Stimulated activated CD4-positive, alpha-beta T cell treated with anti-CD3 and anti-CD28 coated beads, Interleukin-2, amount 100 ng/mL, for 4 hours (primary cell): ENCODE results near the gene GABRP.
"Not testable (repeated sequence)": the region's sequence is repeated elsewhere in the genome, so short reads cannot be mapped to it uniquely, and the experiment has no call there.

Experiments
- DNase-seq: peaks from one replicate; pipeline ENCODE4 v3.0.0-alpha.2; 2020; ENCODE audit warnings: low read depth

Gene GABRP

GRCh38 chr5:170792878-170793277 lies 9.4 kb downstream of the GABRP start:
- no peak for DNase-seq

DNA sequence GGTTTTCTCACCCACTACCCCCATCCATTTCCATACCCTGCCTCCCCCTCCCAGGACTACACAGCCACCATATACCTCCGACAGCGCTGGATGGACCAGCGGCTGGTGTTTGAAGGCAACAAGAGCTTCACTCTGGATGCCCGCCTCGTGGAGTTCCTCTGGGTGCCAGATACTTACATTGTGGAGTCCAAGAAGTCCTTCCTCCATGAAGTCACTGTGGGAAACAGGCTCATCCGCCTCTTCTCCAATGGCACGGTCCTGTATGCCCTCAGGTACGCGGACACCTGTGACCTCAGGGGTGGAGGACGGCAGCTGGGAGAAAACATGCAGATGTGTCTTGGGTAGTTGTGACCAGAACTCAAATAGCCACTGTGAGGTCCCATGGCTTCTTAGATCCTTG lies 11.6 kb downstream of the GABRP start:
- DNase-seq: no peak

DNA sequence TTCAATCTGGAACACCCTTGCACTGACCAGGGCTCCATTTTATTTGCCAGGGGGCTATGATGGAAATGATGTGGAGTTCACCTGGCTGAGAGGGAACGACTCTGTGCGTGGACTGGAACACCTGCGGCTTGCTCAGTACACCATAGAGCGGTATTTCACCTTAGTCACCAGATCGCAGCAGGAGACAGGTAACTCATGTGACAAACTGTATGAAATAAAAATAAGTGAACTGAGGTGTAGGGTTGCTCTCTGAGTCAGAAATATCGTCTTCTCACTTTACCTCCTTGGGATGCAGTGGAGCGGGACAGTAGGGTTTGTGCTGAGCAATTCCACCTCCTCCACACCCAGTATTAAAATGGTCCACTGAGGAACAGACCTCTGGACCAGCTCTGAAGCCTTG lies 22.1 kb downstream of the GABRP start:
- no peak for DNase-seq

DNA sequence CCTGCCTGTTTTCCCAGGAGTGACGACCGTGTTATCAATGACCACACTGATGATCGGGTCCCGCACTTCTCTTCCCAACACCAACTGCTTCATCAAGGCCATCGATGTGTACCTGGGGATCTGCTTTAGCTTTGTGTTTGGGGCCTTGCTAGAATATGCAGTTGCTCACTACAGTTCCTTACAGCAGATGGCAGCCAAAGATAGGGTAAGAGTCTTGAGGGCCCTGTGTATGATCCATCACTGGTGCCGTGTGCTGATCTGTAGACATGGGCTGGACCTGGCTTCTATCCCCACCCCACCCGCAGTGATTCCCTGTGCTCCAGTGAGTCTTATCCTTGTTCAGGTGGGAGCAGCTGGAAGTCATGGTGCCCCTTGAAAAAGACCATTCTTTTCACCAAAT lies 26.0 kb downstream of the GABRP start:
- no peak for DNase-seq

DNA sequence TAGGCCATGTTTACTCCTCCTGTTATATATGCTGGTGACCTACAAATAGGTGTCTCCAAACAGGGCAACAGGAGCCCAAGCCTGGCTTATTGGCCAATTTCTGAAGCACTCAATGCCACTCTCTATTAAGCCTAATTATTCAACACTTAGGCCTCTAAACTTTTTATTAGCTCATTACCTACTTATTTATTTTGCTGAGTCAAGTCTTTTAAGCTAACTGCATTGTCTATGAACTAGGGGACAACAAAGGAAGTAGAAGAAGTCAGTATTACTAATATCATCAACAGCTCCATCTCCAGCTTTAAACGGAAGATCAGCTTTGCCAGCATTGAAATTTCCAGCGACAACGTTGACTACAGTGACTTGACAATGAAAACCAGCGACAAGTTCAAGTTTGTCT lies 28.2 kb downstream of the GABRP start:
- no peak for DNase-seq

DNA sequence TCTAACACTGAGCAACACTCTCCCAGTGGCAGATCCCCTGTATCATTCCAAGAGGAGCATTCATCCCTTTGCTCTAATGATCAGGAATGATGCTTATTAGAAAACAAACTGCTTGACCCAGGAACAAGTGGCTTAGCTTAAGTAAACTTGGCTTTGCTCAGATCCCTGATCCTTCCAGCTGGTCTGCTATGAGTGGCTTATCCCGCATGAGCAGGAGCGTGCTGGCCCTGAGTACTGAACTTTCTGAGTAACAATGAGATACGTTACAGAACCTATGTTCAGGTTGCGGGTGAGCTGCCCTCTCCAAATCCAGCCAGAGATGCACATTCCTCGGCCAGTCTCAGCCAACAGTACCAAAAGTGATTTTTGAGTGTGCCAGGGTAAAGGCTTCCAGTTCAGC lies 29.7 kb downstream of the GABRP start:
- DNase-seq: no peak

GRCh38 chr5:170817195-170817594 lies 33.7 kb downstream of the GABRP start:
- no peak for DNase-seq

GRCh38 chr5:170818232-170818631 lies 34.7 kb downstream of the GABRP start:
- DNase-seq: no peak

GRCh38 chr5:170819824-170820223 lies 36.3 kb downstream of the GABRP start:
- DNase-seq: no peak

DNA sequence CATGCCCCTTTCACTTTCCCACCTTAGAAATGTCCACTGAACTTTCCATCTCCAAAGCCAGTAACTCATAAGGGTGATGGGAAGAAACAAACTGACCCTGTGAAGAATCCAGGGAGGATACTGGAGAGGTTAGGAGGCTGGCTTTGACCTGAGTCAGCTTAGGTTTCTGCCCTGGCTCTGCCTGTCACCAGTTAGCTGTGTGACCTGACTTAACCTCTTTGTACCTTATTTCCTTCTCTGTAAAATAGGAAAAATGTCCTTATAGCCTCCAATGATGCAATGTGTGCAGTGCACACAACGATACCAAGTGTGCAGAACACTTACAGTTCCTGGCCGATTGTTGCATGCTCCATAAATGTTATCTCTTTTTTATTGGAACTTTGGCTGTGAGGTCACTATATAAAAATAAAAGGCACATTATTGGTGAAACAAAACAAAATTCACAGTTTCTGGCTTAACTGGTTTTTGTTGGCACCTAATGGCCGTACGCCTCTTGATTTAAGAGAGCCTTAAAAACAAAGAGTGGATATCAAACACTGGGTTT lies 37.8 kb downstream of the GABRP start:
- DNase-seq: no peak

- DNase-seq: no peak
These were observed 42.6 kb downstream of the GABRP start for GRCh38 chr5:170826117-170826516.

DNA sequence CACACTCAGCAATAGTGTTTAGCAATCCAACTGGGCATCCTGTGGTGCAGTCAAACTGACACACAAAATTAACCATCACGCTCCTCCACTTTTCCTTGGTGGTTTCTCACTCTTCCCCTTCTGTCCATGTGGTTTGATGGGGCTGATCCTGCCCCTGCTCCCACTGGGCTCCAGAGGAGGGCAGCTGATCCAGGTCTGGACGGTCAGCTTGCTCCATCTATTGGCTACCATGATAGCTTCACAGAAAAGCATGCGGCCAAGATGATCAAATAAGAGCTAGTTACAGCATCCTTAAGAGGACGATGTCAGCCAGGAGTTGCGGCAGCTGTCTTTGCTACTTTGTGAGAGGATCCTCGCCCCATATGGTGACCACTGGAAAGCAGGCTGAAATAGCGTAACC lies 48.7 kb downstream of the GABRP start:
- no peak for DNase-seq

GRCh38 chr5:170833981-170834380 lies 50.5 kb downstream of the GABRP start:
- not testable (repeated sequence) for DNase-seq

DNA sequence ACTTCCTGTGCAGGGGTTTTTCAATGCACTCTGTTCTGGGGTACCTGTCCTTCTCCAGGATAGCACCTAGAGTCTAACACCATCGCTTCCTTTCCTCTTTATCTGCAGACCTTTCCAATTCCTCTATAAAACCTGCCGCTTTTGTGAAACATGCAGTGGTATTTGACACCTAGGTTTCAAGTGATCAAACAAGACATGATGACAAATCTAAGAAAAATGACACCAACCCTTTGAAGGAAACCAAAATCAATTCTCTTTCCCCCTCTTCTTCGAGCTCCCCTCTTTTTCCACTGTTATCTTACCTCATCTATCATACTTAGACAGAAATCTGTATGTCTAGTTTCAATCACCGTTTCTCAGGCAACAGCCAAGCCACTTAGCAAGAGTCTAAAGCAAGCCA lies 52.7 kb downstream of the GABRP start:
- no peak for DNase-seq

GRCh38 chr5:170843870-170844269 lies 60.3 kb downstream of the GABRP start:
- no peak for DNase-seq

- no peak for DNase-seq
These were observed 61.1 kb downstream of the GABRP start for GRCh38 chr5:170844651-170845050.

GRCh38 chr5:170846416-170846815 lies 62.9 kb downstream of the GABRP start:
- no peak for DNase-seq

- DNase-seq: no peak
These were observed 63.3 kb downstream of the GABRP start for GRCh38 chr5:170846846-170847245.

GRCh38 chr5:170848033-170848432 lies 64.5 kb downstream of the GABRP start:
- DNase-seq: no peak

DNA sequence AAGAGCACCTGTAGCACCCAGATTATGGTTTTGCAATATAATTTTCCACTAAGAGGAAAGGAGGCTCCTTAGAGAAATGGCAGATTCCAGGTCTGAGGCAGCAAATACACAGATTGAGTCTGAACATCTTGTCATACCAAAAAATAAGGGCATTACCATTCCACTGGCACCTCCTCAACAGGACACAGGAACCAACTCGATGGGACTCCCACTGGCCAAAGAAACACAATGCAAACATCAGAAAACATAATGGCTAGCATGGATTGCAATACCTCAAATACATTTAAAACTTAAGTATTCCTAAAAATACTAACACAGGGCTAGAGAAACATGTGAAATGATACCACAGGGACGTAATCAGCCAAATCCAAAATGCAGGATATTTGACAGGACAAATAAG lies 65.8 kb downstream of the GABRP start:
- no peak for DNase-seq

DNA sequence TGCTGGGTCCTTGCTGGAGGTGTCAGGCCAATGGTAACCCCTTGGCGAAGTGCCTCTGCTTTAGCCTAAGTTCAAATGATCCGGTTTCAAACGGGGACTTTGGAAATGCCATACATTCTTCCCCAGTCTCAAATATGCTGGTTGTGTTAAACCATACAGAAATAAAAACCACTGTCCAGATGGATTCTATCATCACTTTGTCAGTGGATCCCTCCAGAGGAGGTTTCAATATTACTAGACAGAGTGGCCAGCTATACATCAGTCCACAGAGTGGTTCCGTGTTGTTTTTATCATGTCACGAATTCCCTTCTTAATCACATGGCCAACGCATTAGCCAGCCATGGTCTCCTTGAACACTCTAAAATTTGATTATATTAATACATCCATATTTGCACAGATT lies 71.0 kb downstream of the GABRP start:
- DNase-seq: no peak

- no peak for DNase-seq
These were observed 73.5 kb downstream of the GABRP start for GRCh38 chr5:170857066-170857465.

DNA sequence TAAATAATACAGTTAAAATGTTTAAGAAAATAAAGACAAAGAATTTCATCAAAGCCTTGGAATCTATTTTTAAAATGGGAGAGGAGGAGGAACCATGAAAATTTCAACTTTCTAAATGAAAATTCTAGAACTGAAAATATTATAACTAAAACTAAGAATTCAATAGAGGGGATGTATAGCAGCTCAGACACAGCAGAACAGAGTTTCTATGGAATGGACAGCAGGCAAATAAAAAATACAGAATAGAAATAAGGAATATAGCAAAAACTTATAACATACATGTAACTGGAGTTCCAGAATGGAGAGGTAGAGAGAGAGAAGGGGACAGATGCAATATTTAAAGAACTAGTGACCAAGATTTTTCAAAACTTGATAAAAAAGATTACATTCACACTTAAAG lies 76.9 kb downstream of the GABRP start:
- no peak for DNase-seq

GRCh38 chr5:170860818-170861666 lies 77.5 kb downstream of the GABRP start:
- DNase-seq: no peak
